Activated CD8-positive, alpha-beta memory T cell treated with anti-CD3 and anti-CD28 coated beads, Interleukin-2, amount 50 U/mL, for 24 hours (primary cell): ENCODE results near the gene SLC25A10.
"Not testable (repeated sequence)": the region's sequence is repeated elsewhere in the genome, so short reads cannot be mapped to it uniquely, and the experiment has no call there.

ENCODE experiments used
- DNase-seq: peaks from one replicate; pipeline ENCODE4 v3.0.0-alpha.2; 2020; ENCODE audit errors: extremely low read depth

The SLC25A10 gene

DNA sequence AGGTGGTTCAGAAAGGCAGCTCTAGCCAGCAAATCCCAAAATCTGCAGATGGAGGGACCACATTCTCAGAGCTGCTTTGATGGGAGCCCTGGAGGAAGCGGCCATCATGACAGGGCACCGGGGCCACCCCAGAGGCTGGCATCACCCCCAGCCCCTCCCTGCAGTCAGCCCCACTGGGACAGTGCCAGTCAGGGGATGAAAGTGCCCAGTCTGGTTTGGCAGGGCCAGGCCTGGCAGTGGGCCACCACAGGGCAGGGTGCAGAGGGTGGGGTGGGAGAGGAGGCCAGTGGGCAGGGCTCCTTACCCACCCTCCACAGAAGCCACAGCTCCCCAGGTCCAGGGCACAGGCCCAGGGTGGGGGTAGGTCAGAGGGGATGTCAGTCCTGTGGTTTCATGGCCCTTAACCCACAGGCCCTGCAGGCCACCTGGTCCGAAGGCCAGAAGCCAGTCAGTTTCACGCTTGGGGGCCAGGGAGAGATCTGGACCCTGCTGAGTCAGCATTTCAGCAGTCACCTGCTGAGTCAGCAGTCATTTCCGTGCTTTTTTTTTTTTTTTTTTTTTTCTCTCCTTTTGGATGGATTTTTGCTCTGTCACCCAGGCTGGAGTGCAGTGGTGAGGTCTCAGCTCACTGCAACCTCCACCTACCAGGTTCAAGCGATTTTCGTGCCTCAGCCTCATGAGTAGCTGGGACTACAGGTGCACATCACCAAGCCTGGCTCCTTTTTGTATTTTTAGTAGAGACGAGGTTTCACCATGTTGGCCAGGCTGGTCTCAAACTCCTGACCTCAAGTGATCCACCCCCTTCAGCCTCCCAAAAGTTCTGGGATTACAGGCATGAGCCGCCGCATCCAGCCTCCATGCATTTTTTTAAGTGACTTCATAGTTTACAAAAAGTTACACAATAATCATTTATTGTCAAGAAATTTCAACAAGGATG is 10.4 kb downstream of the SLC25A10 start:
- no peak for DNase-seq

DNA sequence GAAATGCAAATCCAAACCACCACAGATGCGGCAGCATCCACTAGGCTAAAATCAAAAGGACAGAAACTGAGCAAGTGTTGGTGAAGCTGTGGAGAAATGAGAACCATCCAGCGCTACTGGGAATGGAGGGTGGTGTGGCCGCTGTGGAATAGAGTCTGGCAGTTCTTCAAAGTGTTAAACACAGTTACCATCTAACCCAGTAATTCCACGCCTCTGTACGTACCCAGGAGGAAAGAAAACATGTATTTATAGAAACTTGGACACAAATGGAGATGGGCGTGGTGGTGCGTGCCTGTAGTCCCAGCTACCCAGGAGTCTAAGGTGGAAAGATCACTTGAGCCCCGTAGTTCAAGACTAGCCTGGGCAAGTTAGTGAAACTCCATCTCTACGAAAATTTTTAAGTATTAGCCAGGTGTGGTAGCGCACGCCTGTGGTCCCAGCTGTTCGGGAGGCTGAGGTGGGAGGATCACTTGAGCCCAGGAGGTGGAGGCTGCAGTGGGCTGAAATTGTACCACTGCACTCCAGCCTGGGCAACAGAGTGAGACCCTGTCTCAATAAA is 11.6 kb downstream of the SLC25A10 start:
- no peak for DNase-seq

DNA sequence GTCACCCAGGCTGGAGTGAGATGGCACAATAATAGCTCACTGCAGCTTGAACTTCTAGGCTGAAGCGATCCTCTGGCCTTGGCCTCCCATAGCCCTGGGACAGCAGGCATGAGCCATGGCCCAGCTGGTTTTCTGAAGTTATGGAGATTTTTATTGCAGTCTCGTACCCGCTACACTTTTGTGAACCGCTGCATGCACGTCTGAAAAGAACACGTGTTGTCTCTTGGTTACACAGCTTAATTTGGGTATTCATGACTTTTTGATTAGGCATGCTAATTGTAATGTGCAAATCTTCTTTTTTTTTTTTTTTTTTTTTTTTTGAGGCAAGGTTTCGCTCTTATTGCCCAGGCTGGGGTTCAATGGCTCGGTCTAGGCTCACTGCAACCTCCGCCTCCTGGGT is 13.4 kb downstream of the SLC25A10 start:
- DNase-seq, result no peak

DNA sequence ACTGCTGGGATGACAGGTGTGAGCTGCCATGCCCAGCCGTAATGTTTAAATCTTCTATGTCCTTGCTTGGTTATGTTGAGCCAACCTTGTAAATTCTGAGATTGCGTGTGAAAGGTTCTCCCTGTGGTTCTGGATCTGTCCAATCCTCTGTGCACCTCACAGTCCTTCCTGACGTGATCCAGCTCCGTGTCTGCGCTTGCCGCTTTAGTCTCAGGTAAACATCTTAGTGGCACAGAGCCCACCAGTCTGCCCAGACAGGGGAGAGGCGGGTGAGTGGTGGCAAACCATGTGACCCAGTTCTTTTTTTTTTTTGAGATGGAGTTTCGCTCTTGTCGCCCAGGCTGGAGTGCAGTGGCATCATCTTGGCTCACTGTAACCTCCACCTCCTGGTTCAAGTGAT is 13.9 kb downstream of the SLC25A10 start:
- DNase-seq, result no peak

DNA sequence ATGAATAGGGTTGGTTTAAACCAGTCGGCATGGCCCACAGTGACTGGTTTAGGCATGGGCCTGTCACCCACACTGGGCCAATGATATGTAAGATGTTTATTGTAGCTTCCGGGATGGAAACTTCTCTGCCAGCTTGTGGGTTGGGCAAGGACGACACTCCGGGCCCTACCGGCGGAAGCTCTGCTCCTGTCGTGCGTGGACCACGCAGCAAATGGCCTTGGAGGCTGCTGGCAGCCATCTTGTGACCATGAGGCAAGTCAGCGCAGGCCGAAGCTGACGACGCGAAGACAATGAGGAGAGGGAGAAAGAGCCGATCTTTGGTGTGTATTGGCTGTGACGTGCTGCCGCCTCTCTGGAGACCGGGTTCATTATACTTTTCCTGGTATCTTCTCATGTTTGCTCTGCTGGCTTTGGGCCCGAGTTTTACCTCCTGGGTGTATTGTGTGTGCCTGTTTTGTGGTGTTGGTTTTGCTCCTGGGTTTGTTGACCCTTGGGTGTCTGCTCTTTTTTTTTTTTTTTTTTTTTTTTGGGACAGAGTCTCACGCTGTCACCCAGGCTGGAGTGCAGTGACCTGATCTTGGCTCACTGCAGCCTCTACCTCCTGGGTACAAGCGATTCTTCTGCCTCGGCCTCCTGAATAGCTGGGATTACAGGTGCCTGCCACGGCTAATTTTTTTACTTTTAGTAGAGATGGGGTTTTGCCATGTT is 15.4 kb downstream of the SLC25A10 start:
- DNase-seq, result no peak

DNA sequence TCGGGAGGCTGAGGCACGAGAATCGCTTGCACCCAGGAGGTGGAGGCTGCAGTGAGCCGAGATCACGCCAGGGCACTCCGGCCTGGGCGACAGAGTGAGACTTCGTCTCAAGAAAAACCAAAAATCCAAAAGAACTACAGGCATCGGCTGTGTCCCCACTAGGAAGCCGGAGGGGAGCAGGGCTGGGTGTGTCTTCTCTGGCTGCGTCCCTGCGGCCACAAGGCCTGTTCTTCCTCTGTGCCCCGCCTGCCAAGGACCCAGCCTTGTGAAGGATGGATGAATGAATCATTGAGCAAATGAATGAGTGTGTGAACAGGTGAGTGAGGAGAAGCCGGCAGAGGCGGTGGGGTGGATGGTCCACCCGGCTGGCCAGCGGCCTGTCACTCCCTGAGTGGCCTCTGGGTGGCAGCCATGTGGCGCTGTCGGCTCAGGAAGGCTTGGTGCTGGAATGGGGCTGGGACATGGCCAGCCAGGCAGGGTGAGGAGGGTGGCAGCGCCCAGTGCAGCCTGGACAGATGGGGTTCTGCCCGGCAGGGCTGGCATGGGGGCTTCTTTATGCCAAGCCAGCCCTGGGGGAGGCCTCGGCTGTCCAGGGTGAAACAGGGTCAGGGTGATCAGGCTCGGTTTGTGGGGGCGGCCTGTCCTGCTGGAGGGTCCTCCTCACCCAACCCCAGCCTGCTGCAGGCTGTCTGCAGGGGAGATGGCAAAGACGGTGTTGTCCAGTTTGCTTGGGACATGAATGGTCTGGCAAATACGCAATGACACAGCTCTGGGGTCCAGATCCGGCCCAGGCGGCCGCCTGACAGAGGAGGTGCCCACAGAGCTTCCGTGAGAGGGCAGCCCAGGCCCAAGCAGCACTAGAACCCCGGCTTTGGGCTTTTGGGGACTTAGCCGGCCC is 21.7 kb downstream of the SLC25A10 start:
- no peak for DNase-seq

DNA sequence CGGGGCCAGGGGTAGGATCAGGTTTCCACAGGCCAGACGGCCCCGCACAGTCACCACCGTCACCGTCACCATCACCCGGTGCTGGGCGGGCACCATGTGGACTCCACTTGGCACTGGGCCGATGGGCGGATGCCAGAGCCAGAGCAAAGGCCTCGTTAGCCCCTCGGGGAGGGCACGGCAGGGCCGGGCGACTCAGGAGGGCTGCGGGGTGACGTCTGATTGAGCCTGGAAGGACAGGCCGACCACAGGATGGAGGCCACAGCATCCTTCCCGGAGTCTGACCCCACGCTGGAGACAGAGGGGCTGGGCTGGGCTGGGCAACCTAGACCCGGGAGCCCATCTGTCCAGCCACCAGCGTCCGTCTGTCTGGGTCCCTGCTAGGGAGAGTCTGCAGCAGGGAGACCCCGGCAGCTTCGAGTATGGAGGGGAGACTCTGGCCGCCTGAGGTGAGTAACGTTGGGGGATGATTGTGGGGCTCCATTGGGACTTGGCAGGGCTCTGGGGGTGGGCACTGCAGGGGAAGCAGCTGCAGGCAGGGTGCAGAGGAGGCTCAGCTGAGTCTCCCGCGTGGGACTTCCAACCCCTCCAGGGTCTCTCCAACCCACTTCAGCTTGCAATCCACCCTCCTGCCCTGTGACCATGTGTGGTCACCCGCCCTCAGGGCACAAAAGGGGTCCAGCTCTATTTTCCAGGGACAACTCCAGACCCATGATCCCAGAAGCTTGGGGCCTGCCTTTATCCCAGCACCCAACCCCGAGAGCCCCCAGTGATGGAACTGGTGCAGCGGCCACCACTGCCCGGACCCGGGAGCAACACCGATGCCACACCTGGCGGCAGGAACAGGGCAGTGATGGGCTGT is 22.6 kb downstream of the SLC25A10 start:
- no peak for DNase-seq

DNA sequence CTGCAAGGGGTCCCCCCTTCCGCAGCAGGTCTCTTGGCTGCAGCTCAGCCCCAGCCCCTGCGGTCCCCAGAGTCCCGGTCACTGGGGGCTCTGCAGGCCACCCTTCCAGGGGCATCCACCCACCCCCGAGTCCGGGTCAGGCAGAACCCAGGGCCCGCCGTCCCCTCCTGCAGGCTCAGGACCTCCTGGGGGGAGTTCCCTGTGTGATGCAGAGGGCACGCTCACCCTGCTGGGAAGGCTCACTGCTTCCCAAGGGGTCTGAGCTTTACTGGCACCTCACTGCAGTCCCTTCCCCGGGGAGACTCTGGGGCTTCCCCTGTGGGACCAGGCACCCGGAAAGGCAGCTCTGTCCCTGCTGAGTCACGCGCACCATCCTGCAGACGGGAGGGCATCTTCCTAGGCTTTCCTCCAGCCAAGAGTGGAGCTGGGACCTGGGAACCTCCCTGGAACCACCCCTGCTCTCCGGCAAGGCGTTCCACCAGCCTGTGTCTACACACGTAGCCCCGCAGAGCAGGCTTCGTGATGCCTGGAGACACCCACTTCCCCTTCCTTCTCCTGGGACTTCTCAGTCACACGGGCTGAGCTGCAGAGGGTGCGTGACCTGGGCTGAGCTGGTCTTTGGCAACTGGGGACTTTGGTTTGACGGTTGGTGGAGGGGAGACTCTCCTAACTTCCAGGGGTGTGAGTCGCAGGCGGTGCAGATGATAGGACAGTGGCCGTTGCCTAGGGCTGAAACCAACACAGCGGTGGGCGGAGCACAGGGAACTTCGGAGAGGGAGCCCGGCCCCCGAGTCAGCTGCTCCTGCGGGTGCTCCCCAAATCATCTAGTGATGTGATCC is 23.4 kb downstream of the SLC25A10 start:
- DNase-seq, result no peak

DNA sequence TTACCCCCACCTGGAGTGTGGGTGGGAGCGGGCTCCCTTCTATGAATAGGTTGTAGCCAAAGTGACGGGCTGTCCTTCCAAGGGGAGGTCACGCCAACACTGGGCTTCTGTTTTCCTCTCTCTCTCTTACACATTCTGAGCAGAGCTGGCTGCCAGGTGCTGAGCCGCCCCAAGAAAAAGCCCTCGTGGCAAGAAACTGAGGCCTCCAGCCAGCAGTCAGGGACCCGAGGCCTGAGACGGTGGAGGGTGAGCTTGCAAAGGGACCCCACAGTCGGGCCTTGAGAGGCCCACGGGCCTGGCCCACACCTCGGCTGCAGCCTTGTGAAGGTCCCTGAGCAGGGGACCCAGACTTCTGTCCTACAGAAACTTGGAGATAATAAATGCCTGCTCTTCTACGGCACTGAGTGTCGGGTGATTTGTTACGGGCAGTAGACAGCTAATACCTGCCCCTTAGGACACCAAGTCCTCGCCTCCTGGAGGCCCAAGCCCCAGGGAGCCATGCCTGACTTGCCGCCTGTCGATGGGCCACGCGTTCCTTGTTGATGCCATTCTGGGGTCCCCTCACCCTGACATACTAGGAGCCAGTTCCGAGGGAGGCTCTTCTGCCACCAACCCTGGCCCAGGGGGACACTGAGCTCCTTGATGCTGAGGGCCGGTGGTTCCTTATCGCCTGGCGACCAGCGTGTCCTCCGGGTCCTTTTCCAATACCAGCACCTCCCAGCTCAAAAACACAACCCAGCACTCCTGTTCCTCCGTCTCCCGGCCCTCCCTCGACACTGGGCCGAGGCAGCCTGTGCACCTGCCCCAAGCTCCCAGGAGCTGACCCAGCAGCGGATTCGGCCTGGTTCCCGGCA is 26.1 kb downstream of the SLC25A10 start:
- DNase-seq, result no peak

DNA sequence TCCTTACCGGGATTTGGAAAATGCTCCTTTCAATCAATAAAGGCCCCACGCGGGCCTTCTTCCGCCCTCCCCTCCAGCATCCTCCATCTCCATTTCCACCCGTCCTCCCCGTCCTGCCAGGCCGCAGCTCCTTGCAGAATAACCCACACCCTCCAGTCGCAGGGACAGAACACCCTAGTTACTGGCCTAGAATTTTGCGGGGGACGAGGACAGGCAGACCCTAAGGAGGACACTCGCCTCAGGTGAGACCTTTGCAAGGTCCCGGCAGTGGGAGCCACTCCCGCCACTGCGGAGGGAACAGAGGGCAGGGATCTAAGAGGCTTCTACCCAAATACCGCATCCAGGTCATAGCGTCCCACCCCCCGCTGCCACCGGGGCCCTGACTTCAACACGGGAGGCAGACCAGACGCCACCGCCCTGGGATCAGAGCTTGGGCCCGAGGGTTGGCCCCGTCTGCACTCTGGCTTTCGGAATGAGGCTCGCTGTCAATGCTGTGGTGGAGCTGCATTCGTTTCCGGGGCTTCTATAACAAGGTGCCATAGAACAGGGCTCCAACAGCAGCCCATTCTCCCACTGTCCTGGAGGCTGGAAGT is 26.8 kb downstream of the SLC25A10 start:
- no peak for DNase-seq

DNA sequence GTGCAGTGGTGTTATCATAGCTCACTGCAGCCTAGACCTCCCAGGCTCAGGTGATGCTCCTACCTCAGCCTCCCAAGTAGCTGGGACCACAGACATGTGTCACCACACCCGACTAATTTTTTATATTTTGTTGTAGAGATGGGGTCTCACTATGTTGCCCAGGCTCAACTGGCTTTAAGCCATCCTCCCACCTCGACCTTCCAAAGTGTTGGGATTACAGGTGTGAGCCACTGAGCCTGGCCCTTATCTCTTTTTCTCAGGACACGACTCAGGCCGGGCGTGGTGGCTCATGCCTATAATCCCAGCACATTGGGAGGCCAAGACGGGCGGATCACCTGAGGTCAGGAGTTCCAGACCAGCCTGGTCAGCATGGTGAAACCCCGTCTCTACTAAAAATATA is 27.5 kb downstream of the SLC25A10 start:
- not testable (repeated sequence) for DNase-seq

DNA sequence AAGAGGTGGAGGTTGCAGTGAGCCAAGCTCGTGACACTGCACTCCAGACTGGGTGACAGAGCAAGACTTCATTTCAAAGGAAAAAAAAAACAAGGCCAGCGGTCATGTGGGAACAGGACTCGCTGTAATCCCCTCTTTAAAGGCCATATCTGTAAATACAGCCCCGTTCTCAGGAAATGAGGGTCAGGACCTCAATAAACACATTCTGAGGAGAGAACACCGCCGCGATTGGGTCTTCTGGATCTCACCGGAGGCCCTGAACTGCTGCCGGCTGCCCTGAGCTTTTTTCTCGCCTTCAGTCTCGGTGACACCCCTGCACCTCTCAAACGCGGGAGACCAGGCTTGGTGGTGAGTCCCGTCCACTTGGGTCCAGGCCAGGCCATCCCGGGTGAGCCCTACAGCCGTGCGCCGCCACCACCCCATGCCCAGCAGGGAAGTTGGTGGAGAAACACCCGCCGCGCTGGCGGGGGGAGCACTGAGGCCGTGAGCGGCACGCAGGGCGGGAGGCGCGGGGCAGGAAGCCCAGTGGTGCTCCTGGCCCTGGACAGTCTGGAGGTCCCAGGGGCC is 28.4 kb downstream of the SLC25A10 start:
- no peak for DNase-seq

DNA sequence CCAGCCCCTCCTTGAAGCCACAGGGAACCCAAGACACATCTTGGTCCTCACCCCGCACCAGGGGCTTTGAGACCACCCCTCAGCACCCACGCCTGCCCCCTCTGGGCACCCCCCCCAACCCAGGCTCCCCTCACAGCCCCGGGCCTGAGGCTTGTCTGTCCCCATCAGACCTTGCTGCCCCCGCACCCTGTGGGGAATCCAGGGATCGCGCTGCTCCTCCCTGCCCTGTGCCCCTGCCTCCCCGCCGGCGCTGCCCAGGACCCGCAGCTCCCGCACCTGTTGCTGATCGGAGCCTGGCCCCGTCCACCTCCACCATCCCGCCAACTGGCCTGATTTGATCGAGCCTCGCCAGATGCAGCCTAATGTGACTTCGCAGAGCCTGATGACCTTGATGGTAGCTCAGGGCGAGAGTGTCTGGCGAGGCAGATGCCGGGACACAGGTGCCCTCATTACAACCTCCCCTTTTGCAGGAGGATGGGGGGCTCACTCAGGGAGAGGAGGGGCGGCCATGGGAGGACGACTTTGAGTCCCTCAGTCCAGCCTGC is 29.0 kb downstream of the SLC25A10 start:
- DNase-seq, result no peak

DNA sequence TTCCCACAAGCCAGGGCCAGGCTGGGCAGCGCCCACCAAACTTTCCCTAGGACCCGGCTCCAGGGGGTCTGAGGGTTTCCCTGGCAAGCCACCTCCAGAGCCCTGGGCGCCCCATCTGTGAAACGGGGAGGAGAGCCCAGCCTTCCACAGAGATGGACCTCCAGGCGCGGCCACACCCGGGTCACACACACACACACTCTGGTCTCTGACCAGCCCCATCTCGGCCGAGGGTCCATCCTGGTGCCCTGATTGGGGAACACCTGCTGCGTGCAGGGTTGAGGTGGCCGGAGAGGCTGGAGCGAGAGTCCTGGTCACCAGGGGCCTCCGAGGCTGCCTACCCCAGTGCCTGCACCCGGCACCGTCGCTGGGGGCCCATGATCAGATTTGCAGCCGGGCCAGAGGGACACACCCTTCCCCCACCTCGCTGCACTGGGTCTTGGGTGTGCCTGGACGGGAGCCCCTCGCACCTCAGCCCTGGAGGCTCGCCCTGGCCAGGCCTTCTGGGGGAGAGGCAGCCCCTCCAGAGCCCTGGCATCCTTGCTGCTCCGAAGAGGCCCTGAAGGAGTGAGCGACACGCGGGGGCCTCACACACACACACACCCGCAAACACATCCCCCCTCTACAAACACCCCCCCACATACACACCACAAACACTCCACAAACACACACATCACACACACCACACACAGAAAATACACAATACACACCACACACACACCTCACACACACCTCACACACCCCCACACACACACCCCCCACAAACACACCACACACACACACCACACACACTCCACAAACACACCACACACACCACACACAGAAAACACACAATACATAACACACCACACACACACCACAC is 29.7 kb downstream of the SLC25A10 start:
- DNase-seq, result no peak
